Measurements from ENCODE around the gene G3BP1.

GRCh38 chr5:151815051-151815450, 43.3 kb downstream of the G3BP1 start:
- TF ChIP-seq, protein P1, sequence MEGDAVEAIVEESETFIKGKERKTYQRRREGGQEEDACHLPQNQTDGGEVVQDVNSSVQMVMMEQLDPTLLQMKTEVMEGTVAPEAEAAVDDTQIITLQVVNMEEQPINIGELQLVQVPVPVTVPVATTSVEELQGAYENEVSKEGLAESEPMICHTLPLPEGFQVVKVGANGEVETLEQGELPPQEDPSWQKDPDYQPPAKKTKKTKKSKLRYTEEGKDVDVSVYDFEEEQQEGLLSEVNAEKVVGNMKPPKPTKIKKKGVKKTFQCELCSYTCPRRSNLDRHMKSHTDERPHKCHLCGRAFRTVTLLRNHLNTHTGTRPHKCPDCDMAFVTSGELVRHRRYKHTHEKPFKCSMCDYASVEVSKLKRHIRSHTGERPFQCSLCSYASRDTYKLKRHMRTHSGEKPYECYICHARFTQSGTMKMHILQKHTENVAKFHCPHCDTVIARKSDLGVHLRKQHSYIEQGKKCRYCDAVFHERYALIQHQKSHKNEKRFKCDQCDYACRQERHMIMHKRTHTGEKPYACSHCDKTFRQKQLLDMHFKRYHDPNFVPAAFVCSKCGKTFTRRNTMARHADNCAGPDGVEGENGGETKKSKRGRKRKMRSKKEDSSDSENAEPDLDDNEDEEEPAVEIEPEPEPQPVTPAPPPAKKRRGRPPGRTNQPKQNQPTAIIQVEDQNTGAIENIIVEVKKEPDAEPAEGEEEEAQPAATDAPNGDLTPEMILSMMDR (IDR thresholded peaks at IDR 0.05) = no peak
- no peak for TF ChIP-seq NR1H2 (CRISPR knock-in tag; IDR thresholded peaks at IDR 0.05)
- TF ChIP-seq ZNF317 (CRISPR knock-in tag; IDR thresholded peaks at IDR 0.05; ENCODE audit: borderline replicate concordance, low read depth) = no peak
- TF ChIP-seq, protein P2, sequence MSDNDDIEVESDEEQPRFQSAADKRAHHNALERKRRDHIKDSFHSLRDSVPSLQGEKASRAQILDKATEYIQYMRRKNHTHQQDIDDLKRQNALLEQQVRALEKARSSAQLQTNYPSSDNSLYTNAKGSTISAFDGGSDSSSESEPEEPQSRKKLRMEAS (CRISPR knock-in tag; IDR thresholded peaks at IDR 0.05) = no peak
- TF ChIP-seq ELF4 (CRISPR knock-in tag; IDR thresholded peaks at IDR 0.05; ENCODE audit: low read depth) = no peak
- no peak for TF ChIP-seq SMAD3 (CRISPR knock-in tag; IDR thresholded peaks at IDR 0.05; ENCODE audit: borderline replicate concordance)
- no peak for TF ChIP-seq CREM (CRISPR knock-in tag; IDR thresholded peaks at IDR 0.05)
- TF ChIP-seq, protein P3, sequence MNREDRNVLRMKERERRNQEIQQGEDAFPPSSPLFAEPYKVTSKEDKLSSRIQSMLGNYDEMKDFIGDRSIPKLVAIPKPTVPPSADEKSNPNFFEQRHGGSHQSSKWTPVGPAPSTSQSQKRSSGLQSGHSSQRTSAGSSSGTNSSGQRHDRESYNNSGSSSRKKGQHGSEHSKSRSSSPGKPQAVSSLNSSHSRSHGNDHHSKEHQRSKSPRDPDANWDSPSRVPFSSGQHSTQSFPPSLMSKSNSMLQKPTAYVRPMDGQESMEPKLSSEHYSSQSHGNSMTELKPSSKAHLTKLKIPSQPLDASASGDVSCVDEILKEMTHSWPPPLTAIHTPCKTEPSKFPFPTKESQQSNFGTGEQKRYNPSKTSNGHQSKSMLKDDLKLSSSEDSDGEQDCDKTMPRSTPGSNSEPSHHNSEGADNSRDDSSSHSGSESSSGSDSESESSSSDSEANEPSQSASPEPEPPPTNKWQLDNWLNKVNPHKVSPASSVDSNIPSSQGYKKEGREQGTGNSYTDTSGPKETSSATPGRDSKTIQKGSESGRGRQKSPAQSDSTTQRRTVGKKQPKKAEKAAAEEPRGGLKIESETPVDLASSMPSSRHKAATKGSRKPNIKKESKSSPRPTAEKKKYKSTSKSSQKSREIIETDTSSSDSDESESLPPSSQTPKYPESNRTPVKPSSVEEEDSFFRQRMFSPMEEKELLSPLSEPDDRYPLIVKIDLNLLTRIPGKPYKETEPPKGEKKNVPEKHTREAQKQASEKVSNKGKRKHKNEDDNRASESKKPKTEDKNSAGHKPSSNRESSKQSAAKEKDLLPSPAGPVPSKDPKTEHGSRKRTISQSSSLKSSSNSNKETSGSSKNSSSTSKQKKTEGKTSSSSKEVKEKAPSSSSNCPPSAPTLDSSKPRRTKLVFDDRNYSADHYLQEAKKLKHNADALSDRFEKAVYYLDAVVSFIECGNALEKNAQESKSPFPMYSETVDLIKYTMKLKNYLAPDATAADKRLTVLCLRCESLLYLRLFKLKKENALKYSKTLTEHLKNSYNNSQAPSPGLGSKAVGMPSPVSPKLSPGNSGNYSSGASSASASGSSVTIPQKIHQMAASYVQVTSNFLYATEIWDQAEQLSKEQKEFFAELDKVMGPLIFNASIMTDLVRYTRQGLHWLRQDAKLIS (CRISPR knock-in tag; IDR thresholded peaks at IDR 0.05; ENCODE audit: borderline replicate concordance) = no peak
- TF ChIP-seq OVOL2 (CRISPR knock-in tag; IDR thresholded peaks at IDR 0.05; ENCODE audit: borderline replicate concordance) = no peak
- no peak for TF ChIP-seq ZNF423 (CRISPR knock-in tag; IDR thresholded peaks at IDR 0.05)

All from WTC11 (cell line).